Osteoblast (primary cell): Measurements from ENCODE around the gene EDIL3. TPM values are rescaled to one million over a fixed set of nuclear protein-coding genes. Genes with fewer than 3 reads are reported as not detected.
"Not testable (repeated sequence)": the region's sequence is repeated elsewhere in the genome, so short reads cannot be mapped to it uniquely, and the experiment has no call there.

Experiments used
- DNase-seq: peaks from one replicate; pipeline ENCODE4 v3.0.0; 2011; ENCODE audit warnings: low spot score, mixed read lengths; ENCODE audit not compliant: insufficient read length; ENCODE audit errors: missing footprints
- H2AFZ ChIP-seq: 2 replicates; pipeline ENCODE4 v1.6.0; 2011; ENCODE audit warnings: mild to moderate bottlenecking, low read length
- H3K27ac ChIP-seq: 2 replicates; pipeline ENCODE4 v1.5.1; 2011; ENCODE audit warnings: mild to moderate bottlenecking, low read depth, low read length, moderate library complexity
- H3K27me3 ChIP-seq: 2 replicates; pipeline ENCODE4 v1.6.0; 2012; ENCODE audit warnings: mild to moderate bottlenecking, control low read depth, inconsistent platforms, low read length, moderate library complexity; ENCODE audit not compliant: insufficient read depth
- H3K36me3 ChIP-seq: 2 replicates; pipeline ENCODE4 v1.5.1; 2011; ENCODE audit warnings: mild to moderate bottlenecking, low read length, control low read depth, moderate library complexity; ENCODE audit not compliant: insufficient read depth
- H3K4me1 ChIP-seq: 2 replicates; pipeline ENCODE4 v1.5.1; 2011; ENCODE audit warnings: mild to moderate bottlenecking, low read length, control low read depth, moderate library complexity; ENCODE audit not compliant: insufficient read depth
- H3K4me2 ChIP-seq: 2 replicates; pipeline ENCODE4 v1.6.0; 2011; ENCODE audit warnings: mild to moderate bottlenecking, low read length; ENCODE audit not compliant: insufficient read depth
- H3K4me3 ChIP-seq: fragments of 200-600 bp; sonication (generic); 3 replicates; pipeline ENCODE4 v1.5.1; 2012; ENCODE audit warnings: mild to moderate bottlenecking, low read length, inconsistent platforms; ENCODE audit not compliant: insufficient read depth
- H3K79me2 ChIP-seq: 2 replicates; pipeline ENCODE4 v1.6.0; 2012; ENCODE audit warnings: mild to moderate bottlenecking, low read length, control low read depth, inconsistent platforms; ENCODE audit not compliant: insufficient read depth
- H3K9me3 ChIP-seq: 2 replicates; pipeline ENCODE4 v1.5.1; 2011; ENCODE audit warnings: low read depth, low read length, control low read depth
- H4K20me1 ChIP-seq: 2 replicates; pipeline ENCODE4 v1.6.0; 2012; ENCODE audit warnings: mild to moderate bottlenecking, low read length, control low read depth; ENCODE audit not compliant: insufficient read depth
- CTCF ChIP-seq: IDR thresholded peaks from 2 replicates; pipeline ENCODE4 v1.5.1; 2011; ENCODE audit warnings: mild to moderate bottlenecking, low read depth, low read length, moderate library complexity; ENCODE audit errors: extremely low read depth
- total RNA-seq: library from RNA; depleted of rRNA; stranded (reverse); fragments of >200 nt; gene quantifications from 2 replicates; pipeline ENCODE4 v1.2.3, GENCODE V29; 2012

EDIL3 gene
- total RNA-seq, 1 donor = 366 TPM

GRCh38 chr5:84032324-84032723, 352.4 kb downstream of the EDIL3 start:
- peak overlapping the region; percentile 42 for H3K4me2 ChIP-seq
- no peaks in the 10 kb centered on the region for H3K9me3 ChIP-seq
- H3K27me3 ChIP-seq = no peaks in the 10 kb centered on the region
- peaks cover 8% of the 10 kb centered on the region for H3K36me3 ChIP-seq
- TF ChIP-seq CTCF = no peak
- peak overlapping the region; percentile 39 for H3K27ac ChIP-seq
- H2AFZ ChIP-seq = no peak overlapping the region
- no peak for DNase-seq
- H3K79me2 ChIP-seq = no peaks in the 10 kb centered on the region
- H3K4me1 ChIP-seq = peaks cover 35% of the 10 kb centered on the region
- H4K20me1 ChIP-seq = no peaks in the 10 kb centered on the region
- H3K4me3 ChIP-seq = no peak overlapping the region

GRCh38 chr5:84028093-84028492, 356.6 kb downstream of the EDIL3 start:
- no peaks in the 10 kb centered on the region for H4K20me1 ChIP-seq
- H3K79me2 ChIP-seq = no peaks in the 10 kb centered on the region
- no peak overlapping the region for H3K4me3 ChIP-seq
- H3K4me2 ChIP-seq = peak overlapping the region; percentile 8
- no peak overlapping the region for H2AFZ ChIP-seq
- peaks cover 26% of the 10 kb centered on the region for H3K4me1 ChIP-seq
- H3K36me3 ChIP-seq = peaks cover 8% of the 10 kb centered on the region
- TF ChIP-seq CTCF = no peak
- H3K27ac ChIP-seq = peak overlapping the region; percentile 43
- H3K27me3 ChIP-seq = no peaks in the 10 kb centered on the region
- H3K9me3 ChIP-seq = no peaks in the 10 kb centered on the region
- DNase-seq = no peak

- not testable (repeated sequence) for H2AFZ ChIP-seq, H3K79me2 ChIP-seq, H3K4me2 ChIP-seq, H3K27ac ChIP-seq, H3K4me3 ChIP-seq, DNase-seq, H4K20me1 ChIP-seq, H3K36me3 ChIP-seq, H3K9me3 ChIP-seq, H3K27me3 ChIP-seq
- peaks cover 23% of the 10 kb centered on the region for H3K4me1 ChIP-seq
These were observed 366.2 kb downstream of the EDIL3 start for GRCh38 chr5:84018521-84018920.

GRCh38 chr5:84017523-84018172, 367.0 kb downstream of the EDIL3 start:
- H3K27ac ChIP-seq = no peak overlapping the region
- H3K27me3 ChIP-seq = no peaks in the 10 kb centered on the region
- no peak overlapping the region for H3K4me3 ChIP-seq
- no peak for TF ChIP-seq CTCF
- no peaks in the 10 kb centered on the region for H4K20me1 ChIP-seq
- H3K4me1 ChIP-seq = peaks cover 23% of the 10 kb centered on the region
- peaks cover 2% of the 10 kb centered on the region for H3K79me2 ChIP-seq
- no peaks in the 10 kb centered on the region for H3K36me3 ChIP-seq
- DNase-seq = peak; percentile 48
- no peak overlapping the region for H3K4me2 ChIP-seq
- no peaks in the 10 kb centered on the region for H3K9me3 ChIP-seq
- no peak overlapping the region for H2AFZ ChIP-seq
